H9 (cell line): Measurements from ENCODE around the gene CFAP73. TPM values are rescaled to one million over a fixed set of nuclear protein-coding genes. Genes with fewer than 3 reads are reported as not detected.

Experiments
- DNase-seq: peaks from one replicate; pipeline ENCODE4 v3.0.0-alpha.2; 2017
- H2AFZ ChIP-seq: one replicate; pipeline ENCODE4 v1.6.1; 2013; ENCODE audit warnings: mild to moderate bottlenecking, low read length, control low read depth, moderate library complexity
- H2AK5ac ChIP-seq: 2 replicates; pipeline ENCODE4 v1.6.1; 2013; ENCODE audit warnings: low read length, control low read depth, mixed read lengths; ENCODE audit not compliant: insufficient read length
- H2BK120ac ChIP-seq: one replicate; pipeline ENCODE4 v1.6.1; 2013; ENCODE audit warnings: low read depth, mild to moderate bottlenecking, low read length, control low read depth, inconsistent platforms; ENCODE audit not compliant: poor library complexity, severe bottlenecking
- H2BK12ac ChIP-seq: 2 replicates; pipeline ENCODE4 v1.6.1; 2013; ENCODE audit warnings: low read length, control low read depth, mixed read lengths, low read depth; ENCODE audit not compliant: insufficient read length
- H2BK15ac ChIP-seq: 2 replicates; pipeline ENCODE4 v1.6.1; 2013; ENCODE audit warnings: low read depth, low read length, control low read depth
- H2BK20ac ChIP-seq: one replicate; pipeline ENCODE4 v1.6.1; 2013; ENCODE audit warnings: low read depth, mild to moderate bottlenecking, low read length, control low read depth, inconsistent platforms; ENCODE audit not compliant: poor library complexity, severe bottlenecking
- H2BK5ac ChIP-seq: 2 replicates; pipeline ENCODE4 v1.6.1; 2013; ENCODE audit warnings: low read length, control low read depth, mixed read lengths; ENCODE audit not compliant: insufficient read length
- H3K14ac ChIP-seq: 2 replicates; pipeline ENCODE4 v1.6.1; 2013; ENCODE audit warnings: low read length, control low read depth; ENCODE audit not compliant: insufficient read depth
- H3K18ac ChIP-seq: 2 replicates; pipeline ENCODE4 v1.6.1; 2013; ENCODE audit warnings: low read depth, mild to moderate bottlenecking, mixed read lengths, low read length, control low read depth; ENCODE audit not compliant: insufficient read length
- H3K23ac ChIP-seq: 2 replicates; pipeline ENCODE4 v1.6.1; 2013; ENCODE audit warnings: low read length, control low read depth, mixed read lengths, low read depth; ENCODE audit not compliant: insufficient read length
- H3K23me2 ChIP-seq: 2 replicates; pipeline ENCODE4 v1.6.1; 2013; ENCODE audit warnings: low read depth, mild to moderate bottlenecking, mixed read lengths, low read length, control low read depth; ENCODE audit not compliant: insufficient read length, poor library complexity, severe bottlenecking
- H3K27ac ChIP-seq: 2 replicates; pipeline ENCODE4 v1.5.1; 2013; ENCODE audit warnings: low read length, control low read depth, mixed read lengths, low read depth; ENCODE audit not compliant: insufficient read length
- H3K27me3 ChIP-seq: 2 replicates; pipeline ENCODE4 v1.6.1; 2013; ENCODE audit warnings: low read length, control low read depth, inconsistent platforms; ENCODE audit not compliant: insufficient read depth
- H3K4ac ChIP-seq: 2 replicates; pipeline ENCODE4 v1.6.1; 2013; ENCODE audit warnings: low read depth, mild to moderate bottlenecking, control low read depth, inconsistent platforms, low read length, moderate library complexity
- H3K4me1 ChIP-seq: 2 replicates; pipeline ENCODE4 v1.6.1; 2013; ENCODE audit warnings: low read length, control low read depth, inconsistent platforms; ENCODE audit not compliant: insufficient read depth
- H3K4me2 ChIP-seq: 2 replicates; pipeline ENCODE4 v1.6.1; 2013; ENCODE audit warnings: low read length, control low read depth, mixed read lengths; ENCODE audit not compliant: insufficient read length, insufficient read depth
- H3K56ac ChIP-seq: 2 replicates; pipeline ENCODE4 v1.6.1; 2013; ENCODE audit warnings: low read depth, mild to moderate bottlenecking, mixed read lengths, low read length, control low read depth; ENCODE audit not compliant: insufficient read length
- H3K79me1 ChIP-seq: 2 replicates; pipeline ENCODE4 v1.6.1; 2013; ENCODE audit warnings: low read depth, mild to moderate bottlenecking, moderate library complexity, low read length, control low read depth, inconsistent platforms; ENCODE audit not compliant: insufficient read depth, poor library complexity, severe bottlenecking
- H3K79me2 ChIP-seq: 2 replicates; pipeline ENCODE4 v1.6.1; 2013; ENCODE audit warnings: low read length, control low read depth, inconsistent platforms; ENCODE audit not compliant: insufficient read depth
- H3K9ac ChIP-seq: 2 replicates; pipeline ENCODE4 v1.6.1; 2013; ENCODE audit warnings: low read length, control low read depth, mixed read lengths; ENCODE audit not compliant: insufficient read length; ENCODE audit errors: extremely low read depth
- H3K9me3 ChIP-seq: one replicate; pipeline ENCODE4 v1.6.1; 2013; ENCODE audit warnings: low read depth, low read length, inconsistent platforms; ENCODE audit not compliant: control insufficient read depth
- H3T11ph ChIP-seq: one replicate; pipeline ENCODE4 v1.6.1; 2013; ENCODE audit warnings: mild to moderate bottlenecking, low read length, control low read depth, inconsistent platforms
- H4K20me1 ChIP-seq: one replicate; pipeline ENCODE4 v1.6.1; 2013; ENCODE audit not compliant: control insufficient read depth, insufficient read length, insufficient read depth
- H4K5ac ChIP-seq: 2 replicates; pipeline ENCODE4 v1.6.1; 2013; ENCODE audit warnings: low read depth, mild to moderate bottlenecking, mixed read lengths, low read length, control low read depth; ENCODE audit not compliant: insufficient read length
- H4K8ac ChIP-seq: replicated peaks from 2 replicates; pipeline ENCODE4 v1.6.1; 2013; ENCODE audit warnings: low read length, control low read depth, mixed read lengths, low read depth; ENCODE audit not compliant: insufficient read length
- H4K91ac ChIP-seq: 2 replicates; pipeline ENCODE4 v1.6.1; 2013; ENCODE audit warnings: low read depth, mild to moderate bottlenecking, moderate library complexity, mixed read lengths, low read length, control low read depth; ENCODE audit not compliant: insufficient read length
- H3K27ac Mint-ChIP-seq, 3 experiments: 2 replicates in 2 of 3; 3 replicates in 1 of 3; pipeline ENCODE4 v1.8.0; 2020 to 2021; ENCODE audit warnings: mixed read lengths in 3 of 3, mild to moderate bottlenecking in 1 of 3, moderate library complexity in 1 of 3
- H3K27me3 Mint-ChIP-seq: 2 replicates; pipeline ENCODE4 v1.8.0; 2021; ENCODE audit warnings: low read depth, mild to moderate bottlenecking, moderate library complexity, mixed read lengths
- H3K36me3 Mint-ChIP-seq, 3 experiments: 2 replicates in 2 of 3; 3 replicates in 1 of 3; pipeline ENCODE4 v1.8.0; 2020 to 2021; ENCODE audit warnings: low read depth in 3 of 3, mixed read lengths in 3 of 3; ENCODE audit not compliant: insufficient read depth in 1 of 3
- H3K4me1 Mint-ChIP-seq, 2 experiments: 2 replicates each; pipeline ENCODE4 v1.8.0; 2020; ENCODE audit warnings: mixed read lengths in 2 of 2
- H3K4me3 Mint-ChIP-seq, 2 experiments: 2 replicates in 1 of 2; 3 replicates in 1 of 2; pipeline ENCODE4 v1.8.0; 2020 to 2021; ENCODE audit warnings: mild to moderate bottlenecking in 2 of 2, mixed read lengths in 2 of 2, moderate library complexity in 1 of 2
- H3K9me3 Mint-ChIP-seq, 2 experiments: 2 replicates in 1 of 2; 3 replicates in 1 of 2; pipeline ENCODE4 v1.8.0; 2020; ENCODE audit warnings: mild to moderate bottlenecking in 2 of 2, mixed read lengths in 2 of 2, moderate library complexity in 1 of 2
- WGBS: extraction: QIAGEN DNeasy Blood & Tissue Kit; methylation state at CpG from one replicate; pipeline ENCODE4 v1.1.7; 2013; ENCODE audit warnings: missing lambda C conversion rate, low lambda C conversion rate, mixed read lengths; ENCODE audit not compliant: insufficient read length; ENCODE audit errors: extremely low coverage; 5-methylcytosine and 5-hydroxymethylcytosine counted together
- total RNA-seq: library from RNA; stranded (reverse); gene quantifications from 2 replicates; pipeline ENCODE4 v1.2.1, GENCODE V29; 2021
- TF ChIP-seq, protein P1 (sequence below): fragments of 200-600 bp; sonication (generic); conservative IDR thresholded peaks from 3 replicates; pipeline ENCODE4 v1.8.0; 2021; ENCODE audit warnings: antibody characterized with exemption, mild to moderate bottlenecking

CFAP73 gene
- total RNA-seq, 1 experiment from 2014 or later, result not detected

DNA sequence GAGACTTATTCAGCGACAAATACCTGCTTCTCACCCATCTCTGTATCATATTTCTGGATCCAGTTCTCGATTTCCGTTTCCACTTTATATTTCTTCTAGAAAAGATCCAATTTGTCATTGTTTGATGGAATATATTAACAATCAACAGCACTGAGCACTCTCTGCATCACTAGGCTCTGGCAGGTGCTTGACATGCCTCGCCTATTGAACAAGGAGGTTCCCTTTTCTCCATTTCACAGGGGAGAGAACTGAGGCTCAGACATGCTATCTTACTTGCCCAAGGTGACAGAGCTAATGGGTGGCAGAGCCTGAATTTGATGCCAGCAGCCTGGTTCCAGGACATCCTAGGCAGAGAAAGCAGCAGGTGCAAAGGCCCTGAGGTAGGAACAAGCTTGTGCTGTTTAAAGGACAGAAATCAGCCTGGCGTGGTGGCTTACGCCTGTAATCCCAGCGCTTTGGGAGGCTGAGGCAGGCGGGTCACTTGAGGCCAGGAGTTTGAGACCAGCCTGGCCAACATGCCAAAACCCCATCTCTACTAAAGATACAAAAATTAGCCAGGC, 48.1 kb downstream of the CFAP73 start:
- Mint-ChIP-seq H3K4me3 (no peak overlapping the region), H3K36me3 (peaks cover 0 to 9% (median 7%) of the 10 kb centered on the region in 3 experiments; a peak in 3 of 7 replicates), H3K4me1 (peaks cover 3 to 9% of the 10 kb centered on the region in 2 experiments; a peak in 3 of 4 replicates), H3K27ac (no peak overlapping the region; a peak in 1 of 7 replicates), H3K9me3 (no peaks in the 10 kb centered on the region), H3K27me3 (no peaks in the 10 kb centered on the region)
- DNase-seq, result no peak
- Histone ChIP-seq H2BK5ac (no peak overlapping the region), H2BK15ac (no peak overlapping the region), H3K4me1 (no peaks in the 10 kb centered on the region), H2AK5ac (no peak overlapping the region), H3T11ph (no peak overlapping the region), H3K23ac (no peak overlapping the region), H3K23me2 (no peaks in the 10 kb centered on the region), H2BK120ac (no peak overlapping the region), H4K91ac (no peak overlapping the region), H2AFZ (no peak overlapping the region), H3K27me3 (no peaks in the 10 kb centered on the region), H4K5ac (no peak overlapping the region), H2BK12ac (no peak overlapping the region), H3K79me1 (no peaks in the 10 kb centered on the region), H4K8ac (no peak overlapping the region), H3K27ac (no peak overlapping the region), H3K18ac (no peak overlapping the region), H3K9me3 (no peaks in the 10 kb centered on the region), H3K4ac (no peak overlapping the region), H3K56ac (no peak overlapping the region), H3K79me2 (no peaks in the 10 kb centered on the region), H3K9ac (no peak overlapping the region), H3K14ac (no peak overlapping the region), H4K20me1 (no peaks in the 10 kb centered on the region), H2BK20ac (no peak overlapping the region), H3K4me2 (no peak overlapping the region)
- no CpG with 5 or more reads among the region's 8 CpGs for WGBS
- TF ChIP-seq, protein P1, sequence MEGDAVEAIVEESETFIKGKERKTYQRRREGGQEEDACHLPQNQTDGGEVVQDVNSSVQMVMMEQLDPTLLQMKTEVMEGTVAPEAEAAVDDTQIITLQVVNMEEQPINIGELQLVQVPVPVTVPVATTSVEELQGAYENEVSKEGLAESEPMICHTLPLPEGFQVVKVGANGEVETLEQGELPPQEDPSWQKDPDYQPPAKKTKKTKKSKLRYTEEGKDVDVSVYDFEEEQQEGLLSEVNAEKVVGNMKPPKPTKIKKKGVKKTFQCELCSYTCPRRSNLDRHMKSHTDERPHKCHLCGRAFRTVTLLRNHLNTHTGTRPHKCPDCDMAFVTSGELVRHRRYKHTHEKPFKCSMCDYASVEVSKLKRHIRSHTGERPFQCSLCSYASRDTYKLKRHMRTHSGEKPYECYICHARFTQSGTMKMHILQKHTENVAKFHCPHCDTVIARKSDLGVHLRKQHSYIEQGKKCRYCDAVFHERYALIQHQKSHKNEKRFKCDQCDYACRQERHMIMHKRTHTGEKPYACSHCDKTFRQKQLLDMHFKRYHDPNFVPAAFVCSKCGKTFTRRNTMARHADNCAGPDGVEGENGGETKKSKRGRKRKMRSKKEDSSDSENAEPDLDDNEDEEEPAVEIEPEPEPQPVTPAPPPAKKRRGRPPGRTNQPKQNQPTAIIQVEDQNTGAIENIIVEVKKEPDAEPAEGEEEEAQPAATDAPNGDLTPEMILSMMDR, result no peak
